Tibial nerve (tissue), 4 donors: Measurements from ENCODE around the gene PEMT. TPM values are rescaled to one million over a fixed set of nuclear protein-coding genes. Genes with fewer than 3 reads are reported as not detected.

Source experiments
- DNase-seq, 2 donors: peaks; one replicate each; pipeline ENCODE4 v3.0.0-alpha.2; 2019; ENCODE audit warnings: low spot score in 2 of 2
- H3K27ac ChIP-seq, 4 donors: fragments of 200-600 bp; sonication (generic) in 3 of 4; one replicate each; pipeline ENCODE4 v1.5.1; 2017 to 2019; ENCODE audit warnings: mild to moderate bottlenecking in 1 of 4
- H3K27me3 ChIP-seq, 2 donors: fragments of 200-600 bp; sonication (generic) in 1 of 2; one replicate each; pipeline versions ENCODE4 v1.5.1 to v1.6.0; 2017 to 2019
- H3K36me3 ChIP-seq, 3 donors: fragments of 200-600 bp; sonication (generic); one replicate each; pipeline ENCODE4 v1.5.1; 2018 to 2019
- H3K4me1 ChIP-seq, 4 donors: fragments of 200-600 bp; sonication (generic) in 3 of 4; one replicate each; pipeline ENCODE4 v1.5.1; 2017 to 2019
- H3K4me3 ChIP-seq, 4 donors: fragments of 200-600 bp; sonication (generic) in 3 of 4; one replicate each; pipeline ENCODE4 v1.5.1; 2017 to 2019; ENCODE audit warnings: mild to moderate bottlenecking in 1 of 4, moderate library complexity in 1 of 4
- H3K9me3 ChIP-seq, 4 donors: fragments of 200-600 bp; sonication (generic) in 3 of 4; one replicate each; pipeline ENCODE4 v1.5.1; 2017 to 2019
- EP300 ChIP-seq, 2 donors: sonication (generic); formaldehyde crosslinking; IDR thresholded peaks; one replicate each; pipeline ENCODE4 v1.6.1; 2017; ENCODE audit warnings: antibody characterized with exemption in 2 of 2, mild to moderate bottlenecking in 1 of 2
- POLR2A ChIP-seq, 2 donors: fragments of 450-650 bp; IDR thresholded peaks; one replicate each; pipeline ENCODE4 v1.6.1; 2017; ENCODE audit warnings: antibody characterized with exemption in 2 of 2, mild to moderate bottlenecking in 2 of 2, moderate library complexity in 2 of 2
- WGBS, 2 donors: methylation state at CpG; one replicate each; pipeline ENCODE4 v1.1.5; 2018; 5-methylcytosine and 5-hydroxymethylcytosine counted together
- total RNA-seq, 4 donors: library from RNA; depleted of rRNA; stranded (reverse); fragments of >200 nt; gene quantifications; one replicate each; pipeline ENCODE4 v1.1.0, GENCODE V29; 2016
- TF ChIP-seq, protein P1 (sequence below), 5 experiments: fragments of 200-600 bp in 3 of 5; fragments of 450-650 bp in 2 of 5; sonication (generic) in 3 of 5; IDR thresholded peaks; one replicate each; pipeline ENCODE4 v1.5.1; 2016 to 2019; ENCODE audit warnings: antibody characterized with exemption in 5 of 5, mild to moderate bottlenecking in 3 of 5, moderate library complexity in 2 of 5

PEMT gene
- total RNA-seq, 4 donors from 2014 or later, result 29.5 to 80.8 (median 58.8) TPM

DNA sequence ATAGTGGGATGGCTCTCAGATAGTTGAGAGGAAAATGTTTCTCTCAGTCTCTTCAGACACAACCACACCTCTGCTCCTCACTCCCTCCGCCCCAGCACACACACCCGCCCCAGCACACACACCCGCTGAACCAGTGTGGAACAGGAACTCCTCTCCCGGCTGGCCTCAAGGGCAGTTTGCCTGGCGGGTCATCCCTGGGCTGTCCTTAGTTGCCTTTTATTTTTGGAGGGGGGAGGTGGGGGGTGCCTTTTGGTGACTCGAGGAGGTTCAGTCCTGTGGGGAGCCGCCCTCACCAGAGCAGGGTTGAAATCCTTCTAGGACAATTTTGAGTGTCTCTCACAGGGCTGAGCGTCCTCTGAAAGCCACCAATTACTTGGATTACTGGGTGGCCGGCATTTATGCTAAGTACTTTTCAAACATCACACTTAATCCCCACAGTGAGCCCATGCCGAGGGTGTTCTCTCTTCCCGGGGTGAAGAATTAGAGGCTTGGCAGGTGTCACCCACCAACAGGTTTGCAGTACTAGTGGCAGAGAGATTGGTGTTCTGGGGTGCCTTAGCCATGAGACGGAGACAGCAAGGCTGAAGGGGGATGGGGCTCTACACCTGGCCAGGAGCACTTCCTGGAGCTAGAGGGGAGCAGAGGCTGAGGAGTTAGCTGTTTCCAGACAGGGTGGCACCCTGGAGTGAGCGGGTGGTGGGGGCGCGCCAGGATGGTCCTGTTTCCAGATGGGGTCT is 98.1 kb downstream of the PEMT start:
- no peak for DNase-seq
- no peak for TF ChIP-seq POLR2A (IDR thresholded peaks at IDR 0.05)
- H3K4me3 ChIP-seq, result peak overlapping the region in 1 of 4 donors; percentile 66
- H3K36me3 ChIP-seq, result peaks cover 0 to 40% (median 7%) of the 10 kb centered on the region in 3 donors
- 64 to 67% methylated on average over 12 to 14 of the region's 15 CpGs for WGBS, 2 donors
- no peaks in the 10 kb centered on the region for H3K27me3 ChIP-seq
- no peaks in the 10 kb centered on the region for H3K9me3 ChIP-seq
- peak overlapping the region in 3 of 4 donors; percentile 43 to 89 (median 88) for H3K27ac ChIP-seq
- H3K4me1 ChIP-seq, result peaks cover 0 to 53% (median 22%) of the 10 kb centered on the region in 4 donors

DNA sequence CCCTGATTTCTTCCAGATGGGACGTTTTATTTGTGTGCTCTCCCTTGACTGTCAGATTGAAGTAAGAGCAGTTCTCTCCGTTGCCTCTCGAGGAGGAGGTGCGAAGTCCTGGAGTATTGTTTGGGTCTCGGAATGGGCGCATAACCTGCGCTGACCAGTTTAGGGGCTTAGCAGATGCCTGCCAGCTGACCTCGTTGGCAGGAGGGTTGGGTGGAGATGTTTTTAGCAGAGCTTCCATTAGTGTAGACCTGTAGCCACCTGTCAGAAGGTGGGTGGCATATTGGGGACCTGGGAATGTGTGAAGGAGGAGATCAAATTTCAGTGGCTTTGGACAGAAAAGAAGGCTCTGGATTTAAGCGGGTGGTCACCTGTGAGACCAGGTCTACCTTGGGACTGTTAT is 98.9 kb downstream of the PEMT start:
- no peak for DNase-seq
- TF ChIP-seq POLR2A (IDR thresholded peaks at IDR 0.05), result no peak
- TF ChIP-seq, protein P1, sequence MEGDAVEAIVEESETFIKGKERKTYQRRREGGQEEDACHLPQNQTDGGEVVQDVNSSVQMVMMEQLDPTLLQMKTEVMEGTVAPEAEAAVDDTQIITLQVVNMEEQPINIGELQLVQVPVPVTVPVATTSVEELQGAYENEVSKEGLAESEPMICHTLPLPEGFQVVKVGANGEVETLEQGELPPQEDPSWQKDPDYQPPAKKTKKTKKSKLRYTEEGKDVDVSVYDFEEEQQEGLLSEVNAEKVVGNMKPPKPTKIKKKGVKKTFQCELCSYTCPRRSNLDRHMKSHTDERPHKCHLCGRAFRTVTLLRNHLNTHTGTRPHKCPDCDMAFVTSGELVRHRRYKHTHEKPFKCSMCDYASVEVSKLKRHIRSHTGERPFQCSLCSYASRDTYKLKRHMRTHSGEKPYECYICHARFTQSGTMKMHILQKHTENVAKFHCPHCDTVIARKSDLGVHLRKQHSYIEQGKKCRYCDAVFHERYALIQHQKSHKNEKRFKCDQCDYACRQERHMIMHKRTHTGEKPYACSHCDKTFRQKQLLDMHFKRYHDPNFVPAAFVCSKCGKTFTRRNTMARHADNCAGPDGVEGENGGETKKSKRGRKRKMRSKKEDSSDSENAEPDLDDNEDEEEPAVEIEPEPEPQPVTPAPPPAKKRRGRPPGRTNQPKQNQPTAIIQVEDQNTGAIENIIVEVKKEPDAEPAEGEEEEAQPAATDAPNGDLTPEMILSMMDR (IDR thresholded peaks at IDR 0.05), result no peak
- no peak for TF ChIP-seq EP300 (IDR thresholded peaks at IDR 0.05)
- Histone ChIP-seq H3K4me3 (no peak overlapping the region), H3K27me3 (no peaks in the 10 kb centered on the region), H3K27ac (peak overlapping the region in 2 of 4 donors; percentile 39 to 89), H3K9me3 (no peaks in the 10 kb centered on the region), H3K36me3 (peaks cover 0 to 49% (median 7%) of the 10 kb centered on the region in 3 donors), H3K4me1 (peaks cover 0 to 53% (median 22%) of the 10 kb centered on the region in 4 donors)
- WGBS, 2 donors, result 77 to 81% methylated on average over 9 of the region's 9 CpGs

DNA sequence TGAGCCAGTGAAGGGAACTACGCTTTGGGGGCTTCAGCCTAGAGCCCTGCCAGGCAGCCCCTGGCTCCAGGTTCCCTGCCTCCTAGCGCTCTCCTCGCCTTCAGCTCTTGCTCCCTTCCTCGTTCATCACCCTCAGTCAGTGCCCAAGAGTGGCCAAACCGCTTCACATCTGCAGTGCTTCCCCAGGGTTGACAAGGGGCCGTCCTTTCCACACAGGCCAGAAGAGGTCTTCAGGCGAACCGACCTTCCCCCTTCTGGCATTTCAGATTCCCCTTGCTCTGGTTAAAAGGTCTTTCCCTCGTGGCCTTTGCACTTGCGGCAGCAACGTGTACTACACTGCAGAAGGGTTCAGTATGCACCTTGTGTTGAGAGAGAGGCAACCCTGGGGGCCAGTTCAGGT is 99.4 kb downstream of the PEMT start:
- Histone ChIP-seq H3K36me3 (peaks cover 0 to 54% (median 7%) of the 10 kb centered on the region in 3 donors), H3K9me3 (no peaks in the 10 kb centered on the region), H3K4me1 (peaks cover 0 to 49% (median 21%) of the 10 kb centered on the region in 4 donors), H3K27me3 (no peaks in the 10 kb centered on the region), H3K4me3 (no peak overlapping the region), H3K27ac (peak overlapping the region in 1 of 4 donors; percentile 89)
- DNase-seq, result no peak
- WGBS, 2 donors, result 69 to 74% methylated on average over 11 of the region's 11 CpGs
- no peak for TF ChIP-seq EP300 (IDR thresholded peaks at IDR 0.05)
- TF ChIP-seq, protein P1 (IDR thresholded peaks at IDR 0.05), result peak in 1 of 5 experiments; percentile 13

DNA sequence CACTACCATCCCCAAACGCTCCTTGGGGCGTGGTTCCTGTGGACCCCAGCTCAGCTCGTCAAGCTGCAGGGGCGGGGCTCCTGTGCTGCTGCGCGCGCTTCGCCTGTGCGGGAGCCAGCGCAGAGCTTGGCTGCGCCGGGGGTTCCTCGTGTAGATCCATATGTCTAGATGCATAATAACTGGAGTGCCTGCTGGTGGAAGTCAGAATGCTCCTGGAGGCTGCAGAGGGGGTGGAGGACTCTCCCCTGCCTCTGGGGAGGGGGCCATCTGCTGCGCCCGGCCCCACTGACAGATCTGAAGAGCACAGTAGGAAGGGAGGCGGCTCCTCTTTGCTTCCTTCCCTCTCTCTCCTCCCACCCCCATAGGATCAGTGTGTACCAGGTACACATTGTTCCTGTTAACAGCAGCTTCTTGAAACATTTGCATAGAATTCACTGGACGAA is 99.9 kb downstream of the PEMT start:
- Histone ChIP-seq H3K9me3 (no peaks in the 10 kb centered on the region), H3K36me3 (peaks cover 0 to 57% (median 7%) of the 10 kb centered on the region in 3 donors)
- DNase-seq, result no peak

DNA sequence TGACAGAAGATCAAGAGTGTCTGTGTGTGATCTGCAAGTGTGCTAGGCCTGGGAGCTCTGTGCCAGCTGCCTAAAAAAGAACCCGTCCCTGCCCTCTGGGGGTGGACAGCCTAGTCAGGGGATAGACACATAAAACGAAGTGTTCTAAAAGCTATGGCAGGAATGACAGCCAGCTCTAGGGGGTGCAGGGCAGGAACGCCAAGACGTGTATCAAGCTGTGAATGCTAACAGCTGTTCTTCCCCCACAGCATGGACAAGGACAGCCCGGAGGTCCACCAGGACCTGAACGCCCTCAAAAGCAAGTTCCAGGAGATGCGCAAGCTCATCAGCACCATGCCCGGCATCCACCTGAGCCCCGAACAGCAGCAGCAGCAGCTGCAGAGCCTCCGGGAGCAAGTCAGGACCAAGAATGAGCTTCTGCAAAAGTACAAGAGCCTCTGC is 100.5 kb downstream of the PEMT start:
- TF ChIP-seq, protein P1 (IDR thresholded peaks at IDR 0.05), result no peak
- TF ChIP-seq EP300 (IDR thresholded peaks at IDR 0.05) (no peak), POLR2A (IDR thresholded peaks at IDR 0.05) (no peak)
- Histone ChIP-seq H3K27me3 (no peaks in the 10 kb centered on the region), H3K27ac (no peak overlapping the region), H3K4me1 (peaks cover 0 to 44% (median 17%) of the 10 kb centered on the region in 4 donors), H3K36me3 (peaks cover 0 to 60% (median 7%) of the 10 kb centered on the region in 3 donors), H3K9me3 (no peaks in the 10 kb centered on the region), H3K4me3 (no peak overlapping the region)
- DNase-seq, result no peak
- 83 to 88% methylated on average over 9 to 10 of the region's 10 CpGs for WGBS, 2 donors

More for the DNA sequence above, 99.9 kb downstream of the PEMT start:
- no peak for TF ChIP-seq EP300 (IDR thresholded peaks at IDR 0.05)
- no peak for TF ChIP-seq POLR2A (IDR thresholded peaks at IDR 0.05)
- TF ChIP-seq, protein P1 (IDR thresholded peaks at IDR 0.05), result no peak
- Histone ChIP-seq H3K4me1 (peaks cover 0 to 45% (median 19%) of the 10 kb centered on the region in 4 donors), H3K4me3 (no peak overlapping the region), H3K27ac (peak overlapping the region in 1 of 4 donors; percentile 89), H3K27me3 (no peaks in the 10 kb centered on the region)
- WGBS, 2 donors, result 82 to 87% methylated on average over 8 to 17 of the region's 17 CpGs
